HG03060 (cell line): Measurements from ENCODE around the gene AUTS2.

Source experiments
- ATAC-seq: cut with Tn5 transposase; IDR thresholded peaks from one replicate; pipeline ENCODE4 v1.9.1; 2021; ENCODE audit warnings: low read depth, moderate number of reproducible peaks; ENCODE audit not compliant: unreplicated experiment

AUTS2 gene

DNA sequence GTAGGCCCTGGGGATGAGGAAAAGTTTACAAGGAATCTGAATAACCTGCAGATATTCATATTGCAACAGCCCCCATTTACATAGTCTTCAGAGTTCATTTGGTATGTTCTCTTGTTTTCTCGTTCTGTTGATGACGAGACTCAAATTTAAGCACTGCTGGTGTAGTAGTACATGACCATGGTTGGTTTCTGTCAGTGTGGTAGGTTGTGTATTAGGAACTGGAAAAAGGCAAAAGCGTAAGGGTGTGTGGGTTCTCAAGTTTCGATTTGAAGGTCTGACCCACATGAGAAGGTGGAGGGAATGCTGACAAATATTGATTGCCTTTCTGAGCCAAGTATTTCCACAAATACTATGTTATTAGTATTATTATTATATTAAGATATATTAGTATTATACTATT is 151.7 kb downstream of the AUTS2 start:
- ATAC-seq: no peak

DNA sequence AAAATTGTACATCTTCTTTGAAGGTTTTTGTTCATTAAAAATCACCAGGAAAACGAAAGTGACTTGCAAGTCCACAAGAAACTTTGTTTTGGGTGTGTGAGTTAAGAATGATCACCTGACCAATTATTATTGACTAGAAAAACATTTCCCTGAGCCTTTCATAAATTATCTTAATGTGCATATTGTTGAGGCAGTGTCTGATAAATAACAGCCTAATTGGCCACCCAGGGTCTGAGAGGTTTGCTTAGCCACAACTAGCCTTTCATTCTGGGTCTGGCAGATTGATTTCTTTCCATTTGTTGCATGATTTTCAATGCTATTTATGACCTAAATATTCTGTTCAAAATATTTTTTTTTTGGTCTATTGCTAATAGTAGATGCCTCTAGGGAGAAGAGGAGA is 152.8 kb downstream of the AUTS2 start:
- no peak for ATAC-seq

DNA sequence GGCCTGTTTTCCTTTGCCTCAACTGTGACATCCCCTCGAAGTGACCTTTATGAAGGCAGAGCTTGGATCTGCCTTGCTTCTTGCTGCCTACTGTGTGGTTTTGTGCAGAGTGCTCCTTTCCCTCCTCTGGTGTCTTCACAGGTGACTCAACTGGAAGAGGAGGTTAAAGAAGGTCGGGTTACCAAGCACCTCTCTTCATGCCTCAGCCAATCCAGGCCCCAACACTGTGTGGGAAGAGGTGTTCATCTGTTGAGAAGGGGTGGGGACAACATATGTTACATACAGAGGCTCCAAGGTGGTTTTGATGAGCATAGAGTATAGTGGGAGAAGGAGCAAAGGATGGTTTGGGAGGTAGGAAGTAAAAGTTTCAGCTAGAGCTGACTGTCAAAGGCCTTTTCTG is 155.7 kb downstream of the AUTS2 start:
- ATAC-seq: no peak

DNA sequence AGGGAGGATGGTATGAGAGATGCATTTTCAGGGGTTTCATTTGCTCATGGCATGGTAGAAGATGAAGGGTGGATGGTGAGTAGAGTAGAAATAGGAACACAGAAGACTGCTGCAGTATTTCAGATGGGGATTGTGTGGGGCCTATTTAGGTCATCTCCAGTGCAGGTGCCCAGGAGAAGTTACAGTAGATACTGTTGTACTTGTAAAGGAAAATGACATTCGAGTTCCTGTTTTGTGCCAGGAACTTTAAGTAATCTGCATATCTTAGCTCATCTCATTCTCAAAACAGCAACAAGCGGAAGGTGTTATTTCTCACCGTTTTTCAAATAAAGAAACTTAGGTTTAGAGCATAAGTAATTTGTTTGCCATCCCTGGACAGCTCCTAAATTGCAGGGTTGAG is 156.2 kb downstream of the AUTS2 start:
- ATAC-seq: no peak

DNA sequence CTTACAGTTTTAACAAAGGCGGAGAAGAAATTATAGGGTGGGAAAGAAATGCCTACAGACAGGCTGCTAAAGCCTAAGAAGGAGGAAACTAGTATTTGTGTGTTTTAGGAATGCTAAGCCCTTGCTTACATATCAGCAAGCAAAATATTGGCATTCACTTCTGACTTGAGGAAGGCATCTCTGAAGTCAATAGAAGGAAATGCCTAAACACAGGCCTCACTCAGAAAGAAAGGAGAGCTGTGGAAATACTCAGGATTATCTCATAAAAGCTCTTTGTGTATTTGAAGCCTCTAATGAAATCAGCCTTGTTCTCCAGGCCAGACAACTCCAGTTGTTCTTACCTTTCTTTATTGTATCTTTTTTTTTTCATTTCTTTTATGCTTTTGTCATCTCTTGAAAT is 158.0 kb downstream of the AUTS2 start:
- no peak for ATAC-seq

DNA sequence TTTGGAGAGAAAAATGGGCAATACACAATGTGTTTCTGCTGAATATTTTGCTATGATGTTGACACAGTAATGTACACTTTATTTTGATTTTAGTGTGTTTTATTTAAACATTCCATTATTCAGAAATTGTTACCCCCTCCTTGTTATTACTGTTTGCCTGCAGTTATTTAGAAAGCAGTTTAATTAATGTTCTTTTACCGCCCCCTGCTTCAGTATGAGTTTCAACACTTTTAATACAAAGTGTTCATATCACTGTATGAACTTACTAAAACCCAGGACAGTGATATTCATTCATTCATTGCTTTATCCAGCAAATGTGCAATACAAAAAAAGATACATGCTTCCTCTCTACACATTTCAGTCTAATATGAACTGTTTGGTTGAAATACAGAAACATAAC is 159.3 kb downstream of the AUTS2 start:
- no peak for ATAC-seq

DNA sequence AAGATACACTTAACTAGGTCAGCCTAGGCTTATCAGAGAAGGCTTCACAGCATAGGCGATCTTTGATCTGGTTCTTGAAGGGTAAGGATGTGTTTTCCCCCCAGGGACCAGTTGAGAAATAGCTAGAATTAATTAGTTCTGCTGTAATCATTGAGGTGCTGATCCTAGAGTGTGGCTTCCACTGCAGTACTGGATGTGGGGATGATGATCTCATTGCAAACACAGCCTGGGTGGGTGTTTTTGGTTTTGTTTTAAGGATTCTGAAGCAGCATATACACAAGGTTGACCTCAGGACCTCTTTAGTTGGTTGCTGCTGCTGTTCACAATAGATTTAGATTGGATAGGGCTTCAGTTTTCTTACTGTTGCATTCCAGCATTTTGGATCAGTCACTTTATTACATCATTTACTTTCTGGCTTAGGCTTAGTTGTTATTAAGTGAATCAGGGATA is 159.7 kb downstream of the AUTS2 start:
- ATAC-seq: no peak

DNA sequence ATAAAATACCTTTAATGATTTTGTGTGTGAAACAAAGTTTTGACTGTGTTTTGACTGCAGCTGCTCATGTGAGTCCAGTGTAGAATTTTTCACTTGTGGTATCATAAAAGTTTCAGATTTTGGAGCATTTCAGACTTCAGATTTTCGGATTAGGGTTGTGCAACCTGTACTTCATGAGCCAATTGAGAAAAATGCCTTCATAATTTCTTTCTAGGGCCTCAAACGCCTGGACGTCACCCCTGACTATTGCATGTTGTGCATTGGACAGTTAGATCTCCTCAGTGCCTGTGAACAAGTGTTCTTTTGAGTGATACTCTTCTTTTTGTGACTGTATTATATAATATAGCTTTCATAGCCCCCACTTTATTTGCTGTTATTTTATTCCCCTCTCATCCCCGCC is 161.1 kb downstream of the AUTS2 start:
- ATAC-seq: no peak

DNA sequence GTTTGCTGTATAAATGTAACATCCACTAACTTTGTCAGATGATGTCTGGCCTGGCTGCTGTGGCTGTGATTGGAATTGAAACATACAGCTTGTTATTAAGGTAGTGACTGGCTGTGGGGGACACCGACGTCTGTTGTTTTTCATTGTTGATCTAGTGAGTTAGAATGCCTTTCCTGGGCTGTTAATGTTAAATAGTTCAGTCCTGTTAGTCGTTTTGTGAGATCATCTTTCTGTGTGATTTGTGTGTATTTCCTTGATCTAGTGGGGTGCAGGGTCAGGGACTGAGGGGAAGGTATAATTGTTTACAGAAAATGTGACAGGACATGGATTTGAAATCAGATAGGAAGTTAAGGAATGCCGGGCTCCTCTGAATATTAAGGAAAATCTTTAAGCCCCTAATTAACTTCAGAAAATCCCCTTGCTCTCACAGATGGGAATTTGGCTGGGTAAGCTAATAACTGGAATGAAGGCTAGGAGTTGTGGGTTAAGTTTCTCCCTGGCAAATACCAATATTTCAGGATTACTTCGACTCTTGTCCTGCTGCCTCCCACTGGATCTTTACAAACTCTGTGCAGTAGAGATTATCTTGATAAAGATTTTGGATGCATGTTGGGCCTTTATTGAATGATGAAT is 163.1 kb downstream of the AUTS2 start:
- ATAC-seq: no peak

DNA sequence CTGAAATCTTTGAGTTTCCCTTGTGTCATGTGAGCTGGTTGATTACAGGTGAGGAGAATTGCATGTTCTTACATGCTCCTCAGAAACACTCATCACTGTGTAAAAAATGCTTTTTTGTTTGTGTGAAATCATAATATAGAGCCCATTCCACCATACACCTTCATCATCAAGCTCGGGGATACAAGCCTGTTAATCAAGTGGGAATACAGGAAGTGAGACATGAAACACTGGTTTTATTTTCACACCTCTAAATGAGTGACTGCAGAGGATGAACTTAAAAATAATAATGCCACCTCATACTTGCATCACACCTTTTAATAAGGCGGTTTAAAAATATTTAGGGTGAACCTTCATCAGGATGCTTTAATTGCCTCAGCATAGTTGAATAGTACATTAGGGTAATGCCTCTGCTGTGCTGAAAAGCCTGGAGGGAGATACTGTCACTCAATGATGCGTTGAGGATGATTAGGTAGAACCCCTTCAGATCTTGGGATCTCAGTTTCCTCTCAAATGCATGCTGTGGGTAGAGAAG is 164.6 kb downstream of the AUTS2 start:
- peak; percentile 79 for ATAC-seq

DNA sequence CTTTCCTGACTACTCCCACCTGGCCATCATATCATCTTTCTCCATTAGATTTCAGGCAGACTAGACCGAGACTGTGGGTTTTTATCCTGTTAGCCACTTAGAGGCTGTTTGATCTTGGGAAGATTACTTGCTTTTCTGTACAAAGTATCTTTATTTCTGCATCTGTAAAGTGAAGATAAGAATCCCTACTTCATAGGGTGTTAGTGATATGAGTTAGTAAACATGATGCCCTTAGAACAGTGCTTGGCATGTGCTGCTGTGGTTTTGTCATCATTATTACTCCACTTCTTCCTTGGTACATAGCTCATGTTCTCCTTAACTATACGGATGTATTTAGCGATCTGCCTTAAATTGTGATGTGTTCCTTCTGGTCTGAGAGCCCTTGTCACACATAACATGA is 165.2 kb downstream of the AUTS2 start:
- no peak for ATAC-seq

DNA sequence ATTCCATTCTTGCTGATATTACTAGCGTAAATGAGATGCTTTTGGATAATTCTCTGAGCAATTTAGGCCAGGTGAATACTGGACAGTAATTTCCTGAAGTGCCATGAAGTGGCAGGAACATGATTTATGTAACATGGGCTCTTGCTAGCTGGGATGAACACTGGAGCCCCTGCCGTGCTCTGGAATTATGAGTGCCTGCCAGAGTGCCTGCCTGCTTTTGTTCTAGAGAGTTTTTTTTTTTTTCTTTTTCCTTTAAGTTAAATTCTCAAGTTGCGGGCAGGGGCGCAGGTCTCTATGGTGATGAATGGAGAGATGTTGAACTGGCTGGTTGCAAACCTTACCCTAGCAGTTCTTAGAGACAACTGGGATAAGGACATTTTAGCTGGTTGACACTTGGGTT is 165.9 kb downstream of the AUTS2 start:
- ATAC-seq: no peak

DNA sequence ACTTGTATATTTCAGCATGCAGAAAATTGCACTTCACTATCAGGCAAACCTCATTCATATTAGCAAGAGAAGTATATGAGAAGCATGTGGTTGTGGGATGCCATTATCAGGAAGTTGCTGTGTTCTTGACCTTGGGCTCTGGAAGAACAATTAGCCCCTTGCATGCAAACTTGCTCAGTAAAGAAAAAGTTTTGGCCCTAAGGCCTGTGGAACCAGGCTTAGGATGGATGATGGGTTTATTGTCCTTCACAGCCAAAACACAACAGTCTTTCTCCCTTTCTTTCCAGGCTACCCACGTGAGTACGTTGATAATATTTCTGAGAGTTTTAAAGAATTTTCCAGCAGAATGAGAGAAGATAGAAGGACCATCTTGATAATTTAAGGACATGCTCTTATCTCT is 166.4 kb downstream of the AUTS2 start:
- no peak for ATAC-seq

DNA sequence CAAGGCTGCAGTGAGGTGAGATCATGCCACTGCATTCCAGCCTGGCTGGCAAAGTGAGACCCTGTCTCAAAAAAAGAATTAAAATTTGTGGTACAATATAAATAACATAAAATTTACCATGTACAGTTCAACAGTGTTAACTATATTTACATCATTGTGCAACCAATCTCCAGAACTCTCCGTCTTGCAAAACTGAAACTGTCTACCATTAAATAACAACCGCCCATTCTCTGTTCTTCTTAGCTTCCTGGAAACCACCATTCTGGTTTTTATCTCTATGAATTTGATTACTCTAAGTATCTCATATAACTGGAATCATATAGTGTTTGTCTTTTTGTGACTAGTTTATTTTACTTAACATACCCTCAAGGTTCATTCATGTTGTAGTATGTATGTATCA is 167.6 kb downstream of the AUTS2 start:
- no peak for ATAC-seq

DNA sequence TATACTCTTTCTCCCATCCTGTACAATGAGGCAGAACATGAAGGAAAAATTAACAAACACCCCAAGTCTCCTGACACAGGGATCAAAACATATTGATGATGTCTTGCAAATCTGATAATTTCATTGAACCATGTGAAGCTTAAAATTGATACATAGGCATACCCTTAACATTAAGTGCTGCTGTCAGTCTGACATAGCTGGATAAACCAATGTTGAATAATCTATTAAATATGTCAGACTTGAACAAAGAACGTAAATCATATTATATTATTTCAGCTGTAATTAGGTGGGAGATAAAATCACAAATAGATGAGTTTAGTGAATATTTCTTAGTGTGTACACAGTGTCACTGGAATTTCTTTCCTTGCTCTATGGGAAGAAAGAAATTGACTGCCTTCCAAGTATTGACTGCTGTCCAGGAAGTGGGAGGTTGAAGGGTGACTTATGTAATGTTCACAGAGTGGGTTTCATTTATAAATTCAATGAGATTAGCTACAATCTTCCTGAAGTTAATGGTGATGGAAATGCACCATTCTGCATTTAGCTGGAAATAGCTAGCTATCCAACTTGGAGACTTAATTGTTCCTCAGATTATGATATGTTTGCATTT is 170.8 kb downstream of the AUTS2 start:
- no peak for ATAC-seq

DNA sequence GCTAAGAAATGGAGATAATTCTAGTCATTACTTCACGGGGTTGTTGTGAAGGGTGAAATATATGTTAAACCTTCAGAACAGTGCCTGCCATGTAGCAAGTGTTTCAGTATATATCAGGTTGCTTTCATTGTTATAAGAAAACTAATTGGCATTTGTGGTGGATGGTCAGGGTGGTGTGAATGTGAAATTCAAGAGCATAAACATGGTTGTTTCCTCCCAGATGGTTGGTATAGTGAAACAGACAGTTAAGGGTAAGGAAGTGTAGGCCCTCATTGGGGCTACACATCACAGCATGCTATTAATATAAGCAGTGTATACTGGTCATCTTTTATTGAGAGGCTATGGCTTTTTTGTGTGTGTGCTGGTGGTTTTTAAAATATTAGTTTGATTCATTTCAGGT is 171.6 kb downstream of the AUTS2 start:
- no peak for ATAC-seq

DNA sequence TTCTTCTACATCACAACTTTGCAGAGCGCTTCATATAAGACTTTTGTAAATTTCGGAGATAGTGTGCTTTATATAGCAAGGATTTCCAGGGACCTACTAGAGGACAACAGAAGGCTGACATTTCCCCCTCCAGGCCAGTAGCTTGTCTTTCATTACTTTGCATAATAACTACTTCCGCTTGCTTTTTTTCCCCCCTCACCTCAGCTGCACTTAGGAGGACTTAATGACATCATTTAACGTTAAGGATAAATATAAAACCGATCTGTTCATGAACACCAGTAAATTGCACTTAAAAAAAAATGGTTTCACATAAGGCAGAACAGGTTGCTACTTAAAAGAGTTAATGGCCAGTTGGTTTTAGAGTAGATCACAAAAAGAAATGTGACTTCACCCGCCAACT is 172.3 kb downstream of the AUTS2 start:
- ATAC-seq: no peak

DNA sequence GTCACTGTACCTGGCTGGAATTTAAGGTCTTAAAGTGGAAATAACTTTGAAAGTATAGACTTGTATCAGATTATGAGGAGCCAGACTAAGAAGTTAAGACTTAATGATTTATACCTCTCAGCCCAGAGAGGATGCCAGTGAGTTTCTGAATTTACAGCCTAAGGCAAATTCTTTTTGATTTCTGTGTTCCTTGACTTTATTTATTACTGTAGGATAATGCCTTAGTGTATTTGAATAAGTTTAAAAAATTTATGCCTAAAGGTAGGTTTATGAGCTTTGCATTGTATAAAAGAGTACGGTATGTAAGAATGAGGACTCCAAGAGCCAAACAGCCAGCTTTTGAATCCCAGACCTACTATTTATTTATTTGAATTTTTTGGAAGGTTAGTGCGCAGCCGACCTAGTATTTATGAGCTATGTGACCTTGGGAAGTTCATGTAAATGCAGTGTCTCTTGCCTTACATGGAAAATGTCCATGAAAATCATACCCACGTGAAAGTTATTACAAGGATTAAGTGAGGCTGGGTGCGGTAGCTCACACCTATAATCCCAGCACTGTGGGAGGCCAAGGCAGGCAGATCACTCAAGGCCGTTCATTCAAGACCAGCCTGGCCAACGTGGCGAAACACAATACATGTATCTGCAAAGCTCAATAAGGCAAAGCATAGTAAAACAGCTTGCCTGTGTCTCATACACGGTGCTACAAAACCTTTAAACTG is 174.6 kb downstream of the AUTS2 start:
- ATAC-seq: no peak

DNA sequence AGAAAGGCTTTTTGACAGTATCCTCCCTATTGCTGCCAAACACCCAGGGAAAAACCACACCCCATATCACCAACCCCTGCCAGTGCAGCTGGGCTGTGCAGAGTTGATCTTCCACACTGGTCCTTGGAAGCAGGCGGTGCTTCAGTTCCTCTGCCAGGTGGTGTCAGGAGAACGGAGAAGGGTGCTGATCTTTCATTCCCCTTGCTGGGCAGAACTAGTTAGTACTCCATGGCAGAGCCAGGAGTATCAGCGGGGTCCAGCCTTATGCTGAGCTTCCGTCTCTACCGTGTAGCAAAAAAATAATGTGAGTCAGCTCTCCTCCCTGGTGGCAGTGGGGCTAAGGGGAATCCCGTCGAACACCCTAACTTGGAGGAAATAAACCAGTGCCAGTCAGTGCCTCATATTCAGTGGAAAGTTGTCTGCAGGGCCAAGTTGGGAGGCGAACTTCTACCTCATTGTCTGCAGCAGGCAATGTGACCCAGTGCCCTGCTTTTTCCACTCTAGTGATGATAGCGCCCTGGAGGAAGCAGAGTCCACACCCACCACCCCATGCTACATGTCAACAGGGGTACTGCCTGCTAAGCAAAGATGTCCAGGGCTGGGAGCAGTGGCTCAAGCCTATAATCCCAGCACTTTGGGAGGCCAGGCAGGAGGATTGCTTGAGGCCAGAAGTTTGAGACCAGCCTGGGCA is 175.4 kb downstream of the AUTS2 start:
- ATAC-seq: no peak

DNA sequence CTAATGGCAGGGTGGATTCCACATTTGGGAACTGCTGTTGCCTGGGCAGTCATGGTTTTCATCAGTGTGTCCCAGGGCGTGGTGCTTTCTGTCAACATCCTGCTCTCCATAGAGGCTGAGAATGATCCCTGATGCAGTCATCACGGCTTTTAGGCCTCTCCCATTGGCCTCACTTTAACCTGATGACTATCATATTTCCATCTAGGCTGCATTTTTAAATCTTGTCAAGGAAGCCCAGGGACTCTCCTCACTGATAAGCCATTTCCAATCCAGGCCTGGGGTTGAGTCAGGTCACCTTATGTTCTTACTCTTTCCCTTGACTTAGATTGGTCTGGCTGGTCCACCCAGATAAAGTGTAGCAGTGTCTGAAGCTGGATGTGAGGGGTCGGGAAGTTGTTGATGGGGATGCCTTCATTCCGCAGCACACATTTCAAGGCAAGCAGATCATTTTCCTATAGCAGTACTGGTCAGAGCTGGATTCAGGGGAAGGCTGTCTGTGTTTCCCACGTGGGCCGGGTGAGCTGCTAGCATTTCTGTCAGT is 177.0 kb downstream of the AUTS2 start:
- ATAC-seq: no peak

DNA sequence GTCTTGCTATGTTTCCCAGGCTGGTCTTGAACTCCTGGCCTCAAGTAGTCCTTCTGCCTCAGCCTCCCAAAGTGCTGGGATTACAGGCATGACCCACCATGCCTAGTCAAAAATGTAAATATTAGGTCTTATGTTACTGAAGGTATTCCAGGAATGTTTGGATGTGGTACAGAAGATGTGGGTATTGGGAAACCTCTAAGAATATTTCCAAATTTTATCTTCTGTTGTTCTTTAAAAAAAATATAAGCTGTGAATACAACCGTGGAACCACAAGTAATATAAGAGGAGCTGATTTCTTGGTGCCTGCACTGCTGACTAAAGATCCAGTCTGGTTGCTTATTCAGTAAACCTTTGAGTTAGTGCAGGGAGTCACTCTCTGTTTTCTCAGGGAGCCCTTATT is 178.3 kb downstream of the AUTS2 start:
- no peak for ATAC-seq
